Kidney glomerular epithelial cell (primary cell): ENCODE results near the gene RBM10.

Experiments
- DNase-seq: peaks from one replicate; lab custom pipeline; 2025; lab: John Stamatoyannopoulos, UW

Gene RBM10

GRCh38 chrX:47146936-47147859 lies 2.2 kb downstream of the RBM10 start:
- DNase-seq = no peak

GRCh38 chrX:47148946-47149345 lies 3.9 kb downstream of the RBM10 start:
- DNase-seq = no peak

- DNase-seq = no peak
Measured at GRCh38 chrX:47151435-47151834, 6.4 kb downstream of the RBM10 start.

GRCh38 chrX:47156611-47157520 lies 11.8 kb downstream of the RBM10 start:
- DNase-seq = no peak

GRCh38 chrX:47158131-47158530 lies 13.1 kb downstream of the RBM10 start:
- no peak for DNase-seq

GRCh38 chrX:47158781-47159180 lies 13.8 kb downstream of the RBM10 start:
- DNase-seq = no peak

- no peak for DNase-seq
Measured at GRCh38 chrX:47160781-47161180, 15.8 kb downstream of the RBM10 start.

- DNase-seq = no peak
Measured at GRCh38 chrX:47162927-47163583, 18.0 kb downstream of the RBM10 start.

- no peak for DNase-seq
Measured at GRCh38 chrX:47164420-47164819, 19.4 kb downstream of the RBM10 start.

GRCh38 chrX:47166126-47166525 lies 21.1 kb downstream of the RBM10 start:
- peak; percentile 10 for DNase-seq

GRCh38 chrX:47168495-47169073 lies 23.6 kb downstream of the RBM10 start:
- no peak for DNase-seq

- no peak for DNase-seq
Measured at GRCh38 chrX:47169273-47169672, 24.3 kb downstream of the RBM10 start.

GRCh38 chrX:47169726-47170515 lies 24.9 kb downstream of the RBM10 start:
- no peak for DNase-seq

- DNase-seq = no peak
Measured at GRCh38 chrX:47170861-47171692, 26.1 kb downstream of the RBM10 start.

GRCh38 chrX:47171996-47172395 lies 27.0 kb downstream of the RBM10 start:
- DNase-seq = no peak

- DNase-seq = no peak
Measured at GRCh38 chrX:47172549-47172948, 27.5 kb downstream of the RBM10 start.

- no peak for DNase-seq
Measured at GRCh38 chrX:47172971-47173792, 28.2 kb downstream of the RBM10 start.

- no peak for DNase-seq
Measured at GRCh38 chrX:47174376-47174775, 29.4 kb downstream of the RBM10 start.

- DNase-seq = no peak
Measured at GRCh38 chrX:47174846-47175587, 30.0 kb downstream of the RBM10 start.
